ENCODE results near the gene RARS2. TPM values are rescaled to one million over a fixed set of nuclear protein-coding genes. Genes with fewer than 3 reads are reported as not detected.

RARS2 gene
- total and polyA plus RNA-seq, 2 of the 8 experiments (the other 6 are each of a cell fraction or from before 2014, with no cell fraction given), result 10.2 to 40.5 TPM

GRCh38 chr6:87487555-87487954 lies 102.2 kb downstream of the RARS2 start:
- Histone ChIP-seq H4K8ac (ENCODE audit: extremely low read depth, insufficient read depth, low read length) (no peak overlapping the region), H3K4me3 (ENCODE audit: extremely low read depth in 1 of 4, insufficient read depth in 2 of 4, low read depth in 3 of 4, low read length in 4 of 4) (no peak overlapping the region), H2BK5ac (ENCODE audit: low read depth, low read length) (no peak overlapping the region), H4K91ac (replicated peaks; ENCODE audit: insufficient read length, low read length) (no peak overlapping the region), H3K27me3 (replicated peaks in 1 of 4; ENCODE audit: control insufficient read depth in 3 of 4, extremely low read depth in 1 of 4, insufficient read depth in 3 of 4, low read length in 3 of 4) (no peaks in the 10 kb centered on the region), H3K23me2 (ENCODE audit: low read depth, low read length) (no peaks in the 10 kb centered on the region), H3K4me1 (replicated peaks in 1 of 4; ENCODE audit: control insufficient read depth in 3 of 4, insufficient read depth in 4 of 4, low read length in 3 of 4) (peaks cover 7 to 14% (median 9%) of the 10 kb centered on the region in 4 experiments), H3K14ac (ENCODE audit: insufficient read length) (no peak overlapping the region), H3K4ac (replicated peaks; ENCODE audit: insufficient read length, low read depth, low read length) (no peak overlapping the region), H3K79me2 (ENCODE audit: control insufficient read depth in 1 of 2, insufficient read depth in 2 of 2, low read length in 2 of 2) (no peaks in the 10 kb centered on the region), H3K56ac (replicated peaks; ENCODE audit: insufficient read length, low read depth, low read length) (no peak overlapping the region), H3K18ac (ENCODE audit: extremely low read depth, low read length) (no peak overlapping the region), H4K5ac (ENCODE audit: insufficient read length, low read depth, low read length) (no peak overlapping the region), H3K36me3 (ENCODE audit: control insufficient read depth in 2 of 4, insufficient read depth in 4 of 4, low read length in 3 of 4) (no peaks in the 10 kb centered on the region), H2BK15ac (ENCODE audit: low read length) (no peak overlapping the region), H2BK12ac (ENCODE audit: low read depth, low read length) (no peak overlapping the region), H3K23ac (ENCODE audit: insufficient read length) (no peak overlapping the region), H4K20me1 (replicated peaks in 1 of 2; ENCODE audit: control insufficient read depth in 1 of 2, insufficient read depth in 2 of 2, low read length in 2 of 2) (no peaks in the 10 kb centered on the region), H3K79me1 (ENCODE audit: low read depth, low read length) (no peaks in the 10 kb centered on the region), H3K4me2 (ENCODE audit: insufficient read depth in 1 of 2, low read depth in 2 of 2, low read length in 2 of 2) (no peak overlapping the region), H3K27ac (ENCODE audit: low read depth, low read length) (no peak overlapping the region), H2AK5ac (ENCODE audit: low read depth, low read length) (no peak overlapping the region), H2AFZ (ENCODE audit: low read length) (no peak overlapping the region), H3K9ac (replicated peaks in 1 of 4; ENCODE audit: extremely low read depth in 1 of 4, low read depth in 3 of 4, low read length in 3 of 4) (no peak overlapping the region), H3K9me3 (ENCODE audit: insufficient read depth in 2 of 2, low read depth in 1 of 2, low read length in 1 of 2) (no peaks in the 10 kb centered on the region), H2BK120ac (replicated peaks; ENCODE audit: low read depth, low read length) (no peak overlapping the region), H2BK20ac (ENCODE audit: low read length) (no peak overlapping the region)
- 84% methylated on average over 4 of the region's 4 CpGs; no CpG with 5 or more reads in 1 of the 2 experiments for WGBS, 2 experiments (ENCODE audit: extremely low coverage in 1 of 2, insufficient coverage in 1 of 2, insufficient read length in 1 of 2, insufficient replicate concordance in 2 of 2, low coverage in 1 of 2, low lambda C conversion rate in 2 of 2, missing lambda C conversion rate in 1 of 2)
- TF ChIP-seq ASH2L (IDR thresholded peaks at IDR 0.05; ENCODE audit: low read length), result no peak
- TF ChIP-seq SAP30 (IDR thresholded peaks at IDR 0.05; ENCODE audit: insufficient read depth, insufficient replicate concordance, low read length), result no peak
- TF ChIP-seq SP1 (IDR thresholded peaks at IDR 0.05; ENCODE audit: low read depth, low read length), result no peak
- no peak for TF ChIP-seq POLR2AphosphoS5 (IDR thresholded peaks at IDR 0.05; ENCODE audit: low read depth, low read length)
- TF ChIP-seq MAX (IDR thresholded peaks at IDR 0.05), result no peak
- TF ChIP-seq RAD21 (IDR thresholded peaks at IDR 0.05 in 1 of 2, conservative IDR thresholded peaks at IDR 0.05 in 1 of 2; ENCODE audit: low read depth in 2 of 2, low read length in 2 of 2), result no peak
- TF ChIP-seq SIX5 (IDR thresholded peaks at IDR 0.05; ENCODE audit: low read depth, low read length), result no peak
- CTCF ChIA-PET (ENCODE audit: partially characterized antibody), result interaction anchor here (1.2 kb wide), 1 partner anchor 95 kb away, joined by 4 read pairs; no protein-coding TSS in a partner anchor
- FAIRE-seq (no peak), DNase-seq (ENCODE audit: low read depth in 1 of 2, low spot score in 2 of 2) (no peak)
- POLR2A ChIA-PET (ENCODE audit: partially characterized antibody), result no interaction called here

All from H1 (cell line).